GM13976 (cell line): Measurements from ENCODE around the gene DIAPH2.

ENCODE experiments used
- DNase-seq: peaks from one replicate; pipeline ENCODE4 v3.0.0; 2012; ENCODE audit warnings: low spot score
- in situ Hi-C: fragments of 300-500 bp; cut with MboI; formaldehyde crosslinking; loops from one replicate; pipeline ENCODE4 v1.12.0; 2022; ENCODE audit warnings: low sequenced_read_pairs, mixed read lengths, inconsistent platforms; ENCODE audit not compliant: unreplicated experiment
- TF ChIP-seq, protein P1 (sequence below): IDR thresholded peaks from 2 replicates; pipeline ENCODE4 v1.5.1; 2012; ENCODE audit warnings: borderline replicate concordance, mild to moderate bottlenecking; ENCODE audit not compliant: insufficient read depth; ENCODE audit errors: extremely low read depth, missing control alignments, control extremely low read depth

Gene DIAPH2

GRCh38 chrX:96687776-96688175 is 3.1 kb downstream of the DIAPH2 start:
- DNase-seq, result no peak
- TF ChIP-seq, protein P1, sequence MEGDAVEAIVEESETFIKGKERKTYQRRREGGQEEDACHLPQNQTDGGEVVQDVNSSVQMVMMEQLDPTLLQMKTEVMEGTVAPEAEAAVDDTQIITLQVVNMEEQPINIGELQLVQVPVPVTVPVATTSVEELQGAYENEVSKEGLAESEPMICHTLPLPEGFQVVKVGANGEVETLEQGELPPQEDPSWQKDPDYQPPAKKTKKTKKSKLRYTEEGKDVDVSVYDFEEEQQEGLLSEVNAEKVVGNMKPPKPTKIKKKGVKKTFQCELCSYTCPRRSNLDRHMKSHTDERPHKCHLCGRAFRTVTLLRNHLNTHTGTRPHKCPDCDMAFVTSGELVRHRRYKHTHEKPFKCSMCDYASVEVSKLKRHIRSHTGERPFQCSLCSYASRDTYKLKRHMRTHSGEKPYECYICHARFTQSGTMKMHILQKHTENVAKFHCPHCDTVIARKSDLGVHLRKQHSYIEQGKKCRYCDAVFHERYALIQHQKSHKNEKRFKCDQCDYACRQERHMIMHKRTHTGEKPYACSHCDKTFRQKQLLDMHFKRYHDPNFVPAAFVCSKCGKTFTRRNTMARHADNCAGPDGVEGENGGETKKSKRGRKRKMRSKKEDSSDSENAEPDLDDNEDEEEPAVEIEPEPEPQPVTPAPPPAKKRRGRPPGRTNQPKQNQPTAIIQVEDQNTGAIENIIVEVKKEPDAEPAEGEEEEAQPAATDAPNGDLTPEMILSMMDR, result no peak
- in situ Hi-C loops, result no loop called here

- in situ Hi-C loops, result no loop called here
- TF ChIP-seq, protein P1, result no peak
- DNase-seq, result no peak
These were observed 4.1 kb downstream of the DIAPH2 start for GRCh38 chrX:96688789-96689188.

DNA sequence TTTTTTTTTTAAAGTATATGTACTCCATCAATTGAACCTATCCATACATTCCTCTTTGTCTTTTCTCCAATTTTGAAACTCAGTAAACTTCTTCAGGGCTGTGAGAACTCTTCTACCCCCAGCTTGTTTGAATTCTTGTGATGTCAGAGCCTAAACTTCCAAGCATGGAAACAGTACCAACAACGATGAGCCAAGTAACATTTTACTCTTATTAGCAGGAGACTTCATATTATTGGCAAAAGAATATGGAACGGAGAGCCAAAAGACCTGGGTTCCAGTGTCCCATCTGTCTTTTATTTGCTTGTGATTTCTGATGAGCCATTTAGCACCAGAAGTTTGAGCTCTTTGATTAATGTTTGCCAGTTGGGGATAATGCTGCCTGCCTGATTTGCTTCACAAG is 5.3 kb downstream of the DIAPH2 start:
- DNase-seq, result no peak
- in situ Hi-C loops, result no loop called here
- TF ChIP-seq, protein P1, result no peak

DNA sequence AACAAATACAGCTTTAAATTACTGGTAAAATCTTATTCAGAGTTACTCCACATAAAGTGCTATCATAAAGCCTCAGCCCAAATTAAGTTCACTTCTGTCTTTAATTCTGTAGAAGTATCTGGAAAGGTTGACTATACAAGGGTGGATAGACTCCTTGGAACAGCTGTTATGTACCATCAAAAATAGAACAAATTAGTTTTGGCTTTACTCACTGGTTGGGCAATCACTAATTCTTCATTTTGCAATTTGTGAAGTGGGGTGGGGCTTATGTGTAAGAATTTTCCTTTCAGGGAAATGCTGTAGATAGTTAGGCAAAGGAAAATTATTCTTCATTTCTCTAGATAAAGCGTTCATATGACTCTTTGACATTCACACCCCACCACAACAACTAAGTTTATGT is 7.8 kb downstream of the DIAPH2 start:
- DNase-seq, result no peak
- TF ChIP-seq, protein P1, result no peak
- in situ Hi-C loops, result no loop called here

- no peak for DNase-seq
- TF ChIP-seq, protein P1, result no peak
- in situ Hi-C loops, result no loop called here
These were observed 8.2 kb downstream of the DIAPH2 start for GRCh38 chrX:96692890-96693289.

DNA sequence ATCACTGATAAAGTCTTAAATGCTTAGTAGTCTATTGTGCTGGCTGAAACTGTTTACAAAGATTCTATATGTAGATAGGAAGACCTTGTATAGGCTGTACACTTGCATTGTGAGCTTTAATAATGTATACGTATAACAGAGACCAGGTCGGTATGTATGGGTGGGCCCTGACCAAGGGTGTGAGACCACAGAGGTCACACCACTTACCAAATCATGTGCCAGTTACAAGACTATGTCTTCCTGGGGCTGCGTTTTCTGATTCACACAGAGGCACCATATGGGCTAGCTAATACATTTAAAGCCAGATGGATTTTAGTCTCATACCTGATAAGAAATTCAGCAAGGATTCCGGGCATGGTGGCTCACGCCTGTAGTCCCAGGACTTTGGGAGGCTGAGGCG is 8.8 kb downstream of the DIAPH2 start:
- in situ Hi-C loops, result no loop called here
- no peak for DNase-seq
- TF ChIP-seq, protein P1, result no peak

DNA sequence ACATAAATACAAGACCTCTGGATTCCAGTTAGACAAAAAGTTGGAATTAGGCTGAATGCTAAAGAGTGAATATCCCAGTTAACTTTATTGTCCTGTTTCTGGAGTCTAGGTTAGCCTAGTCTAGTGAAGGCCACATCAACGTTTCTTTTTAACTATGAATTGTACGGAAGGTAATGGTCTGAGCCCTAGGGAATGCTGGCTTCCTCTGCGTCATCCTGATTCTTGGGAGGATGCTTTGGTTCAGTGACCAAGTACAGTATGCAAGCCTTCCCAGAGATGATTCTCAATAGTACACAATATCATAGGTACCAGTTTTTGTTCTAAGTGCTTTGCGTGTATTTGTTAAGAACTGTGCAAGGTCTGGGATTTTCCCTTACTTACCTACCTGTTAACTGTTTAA is 11.8 kb downstream of the DIAPH2 start:
- DNase-seq, result no peak
- TF ChIP-seq, protein P1, result no peak
- in situ Hi-C loops, result no loop called here
